ENCODE measurements around the gene MYL11. TPM values are rescaled to one million over a fixed set of nuclear protein-coding genes. Genes with fewer than 3 reads are reported as not detected.

Gene MYL11
- total RNA-seq, 5 donors from 2014 or later (not counting 1 experiment from before 2014, with no cell fraction given), result 0.91 to 1.3 (median 1.1) TPM; not detected in 2

DNA sequence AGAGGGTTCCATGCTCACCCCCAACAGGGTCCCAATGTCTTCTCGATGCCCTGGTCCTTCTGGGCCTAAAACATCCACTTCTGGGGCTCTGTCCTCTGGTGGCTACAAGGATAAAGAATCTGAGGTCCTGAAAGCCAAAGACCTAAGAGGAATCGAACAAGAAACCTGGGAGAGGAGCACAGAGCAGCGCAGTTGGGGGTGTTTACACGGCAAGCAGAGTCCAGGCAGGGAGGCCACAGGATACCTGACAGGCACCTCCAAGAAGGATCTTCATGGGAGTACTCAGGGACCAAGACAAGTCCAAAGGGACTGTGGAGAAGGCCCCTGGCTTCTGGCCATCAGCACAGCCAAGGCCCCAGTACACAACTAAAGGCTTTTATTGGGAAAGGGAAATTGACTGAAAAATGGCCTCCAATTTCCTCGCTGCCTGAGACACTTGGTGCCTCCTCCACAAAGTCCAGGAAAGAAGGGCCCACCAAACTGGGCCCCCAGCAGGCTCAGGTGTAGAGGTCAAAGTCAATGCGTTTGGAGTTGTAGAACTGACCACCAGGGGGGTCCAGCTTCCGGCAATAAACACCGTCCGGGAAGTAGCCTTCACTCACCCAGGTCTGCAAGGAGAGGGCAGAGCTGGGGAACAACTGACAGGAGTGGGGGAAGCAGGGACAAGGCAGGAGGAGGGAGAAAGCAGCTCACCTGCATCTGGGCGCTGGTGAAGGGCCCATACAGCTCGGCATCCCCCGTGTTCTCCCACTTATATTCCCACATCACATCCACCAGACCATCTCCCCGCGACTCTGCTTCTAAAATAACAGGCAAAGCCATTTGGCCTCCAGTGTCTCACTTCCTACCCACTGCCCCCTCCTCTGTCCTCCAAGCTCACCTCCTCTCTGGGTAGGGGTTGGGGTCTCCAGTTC, 21.9 kb upstream of the MYL11 start:
- 100% methylated on average over 5 of the region's 14 CpGs for WGBS (ENCODE audit: insufficient coverage)
- no peaks in the 10 kb centered on the region for H3K27me3 Mint-ChIP-seq
- peaks cover 11% of the 10 kb centered on the region for H3K36me3 Mint-ChIP-seq
- ChIA-PET POLR2A (no interaction called here), CTCF (no interaction called here)
- Histone ChIP-seq H3K27ac (ENCODE audit: low read length) (no peak overlapping the region), H3K27me3 (replicated peaks in 1 of 2; ENCODE audit: control insufficient read depth in 2 of 2, extremely low read depth in 1 of 2, insufficient read depth in 2 of 2, low read length in 1 of 2) (no peaks in the 10 kb centered on the region), H3K9me3 (no peaks in the 10 kb centered on the region), H3K4me3 (ENCODE audit: control insufficient read depth in 1 of 2, extremely low read depth in 1 of 2, low read length in 1 of 2) (no peak overlapping the region), H3K4me1 (ENCODE audit: control insufficient read depth in 1 of 2, extremely low read depth in 1 of 2, insufficient read depth in 2 of 2, low read length in 2 of 2) (peaks cover 2 to 66% of the 10 kb centered on the region in 2 experiments), H3K36me3 (ENCODE audit: control insufficient read depth in 2 of 2, extremely low read depth in 1 of 2, insufficient read depth in 1 of 2, low read length in 1 of 2) (peaks cover 18 to 38% of the 10 kb centered on the region in 2 donors)
- ATAC-seq (replicated peaks in 1 of 4) (no peak), DNase-seq (no peak)
- H3K4me1 Mint-ChIP-seq, result peaks cover 30 to 52% (median 34%) of the 10 kb centered on the region in 3 donors
- peak overlapping the region in 1 of 2 donors; percentile 34 for H3K27ac Mint-ChIP-seq
- no peaks in the 10 kb centered on the region for H3K9me3 Mint-ChIP-seq
- peak overlapping the region; percentile 38 to 61 (median 49) for H3K4me3 Mint-ChIP-seq

GRCh38 chr16:30353438-30354129, 21.0 kb upstream of the MYL11 start:
- Mint-ChIP-seq H3K27ac (peak overlapping the region in 1 of 2 donors; percentile 72), H3K27me3 (no peaks in the 10 kb centered on the region), H3K36me3 (peaks cover 11% of the 10 kb centered on the region), H3K4me3 (peak overlapping the region; percentile 92 to 94 (median 93)), H3K4me1 (peaks cover 30 to 52% (median 34%) of the 10 kb centered on the region in 3 donors), H3K9me3 (no peaks in the 10 kb centered on the region)
- no peak overlapping the region for H3K4me3 ChIP-seq (ENCODE audit: control insufficient read depth in 1 of 2, extremely low read depth in 1 of 2, low read length in 1 of 2)
- no peak overlapping the region for H3K27ac ChIP-seq (ENCODE audit: low read length)
- peaks cover 21 to 46% of the 10 kb centered on the region in 2 donors for H3K36me3 ChIP-seq (ENCODE audit: control insufficient read depth in 2 of 2, extremely low read depth in 1 of 2, insufficient read depth in 1 of 2, low read length in 1 of 2)
- no peak for ATAC-seq (replicated peaks in 1 of 4)
- no peaks in the 10 kb centered on the region for H3K27me3 ChIP-seq (replicated peaks in 1 of 2; ENCODE audit: control insufficient read depth in 2 of 2, extremely low read depth in 1 of 2, insufficient read depth in 2 of 2, low read length in 1 of 2)
- ChIA-PET POLR2A (interaction anchor here in 1 of 2 donors (0.5 to 0.6 kb wide), 2 partner anchors 27 to 595 kb away, joined by 3 read pairs; no protein-coding TSS in a partner anchor), CTCF (interaction anchor here in 1 of 2 donors (1.5 kb wide), 1 partner anchor 56 kb away, joined by 6 read pairs; no protein-coding TSS in a partner anchor)
- H3K9me3 ChIP-seq, result no peaks in the 10 kb centered on the region
- no peak for DNase-seq
- H3K4me1 ChIP-seq (ENCODE audit: control insufficient read depth in 1 of 2, extremely low read depth in 1 of 2, insufficient read depth in 2 of 2, low read length in 2 of 2), result peaks cover 2 to 64% of the 10 kb centered on the region in 2 experiments
- 97% methylated on average over 17 of the region's 23 CpGs for WGBS (ENCODE audit: insufficient coverage)

GRCh38 chr16:30354423-30355143, 20.0 kb upstream of the MYL11 start:
- Mint-ChIP-seq H3K27me3 (no peaks in the 10 kb centered on the region), H3K4me3 (peak overlapping the region; percentile 92 to 94 (median 93)), H3K9me3 (no peaks in the 10 kb centered on the region), H3K4me1 (peaks cover 30 to 48% (median 33%) of the 10 kb centered on the region in 3 donors), H3K36me3 (peaks cover 9% of the 10 kb centered on the region), H3K27ac (peak overlapping the region; percentile 96 to 97)
- WGBS (ENCODE audit: insufficient coverage), result under 1% methylated on average over 26 of the region's 36 CpGs
- no peak for DNase-seq
- Histone ChIP-seq H3K27ac (ENCODE audit: low read length) (peak overlapping the region; percentile 83), H3K4me3 (ENCODE audit: control insufficient read depth in 1 of 2, extremely low read depth in 1 of 2, low read length in 1 of 2) (peak overlapping the region; percentile 81), H3K9me3 (no peaks in the 10 kb centered on the region), H3K36me3 (ENCODE audit: control insufficient read depth in 2 of 2, extremely low read depth in 1 of 2, insufficient read depth in 1 of 2, low read length in 1 of 2) (peaks cover 31 to 55% of the 10 kb centered on the region in 2 donors), H3K4me1 (ENCODE audit: control insufficient read depth in 1 of 2, extremely low read depth in 1 of 2, insufficient read depth in 2 of 2, low read length in 2 of 2) (peaks cover 2 to 60% of the 10 kb centered on the region in 2 experiments), H3K27me3 (replicated peaks in 1 of 2; ENCODE audit: control insufficient read depth in 2 of 2, extremely low read depth in 1 of 2, insufficient read depth in 2 of 2, low read length in 1 of 2) (no peaks in the 10 kb centered on the region)
- ATAC-seq (replicated peaks in 1 of 4), result peak; percentile 26 to 47 (median 39)
- CTCF ChIA-PET, result interaction anchor here in 1 of 2 donors (0.8 to 2.7 kb wide), 3 partner anchors 15 to 55 kb away, joined by 3 to 9 read pairs (median 6); partner anchors contain the start of gene TBC1D10B
- POLR2A ChIA-PET, result interaction anchor here in 1 of 2 donors (0.5 to 0.6 kb wide), 2 partner anchors 26 to 594 kb away, joined by 3 read pairs; no protein-coding TSS in a partner anchor

- peaks cover 8% of the 10 kb centered on the region for H3K36me3 Mint-ChIP-seq
- peak within 1 kb of the TSS; percentile 92 to 94 (median 93) for H3K4me3 Mint-ChIP-seq
- Histone ChIP-seq H3K4me3 (ENCODE audit: control insufficient read depth in 1 of 2, extremely low read depth in 1 of 2, low read length in 1 of 2) (peak within 1 kb of the TSS; percentile 81), H3K36me3 (ENCODE audit: control insufficient read depth in 2 of 2, extremely low read depth in 1 of 2, insufficient read depth in 1 of 2, low read length in 1 of 2) (peaks cover 30 to 62% of the 10 kb centered on the region in 2 donors), H3K4me1 (ENCODE audit: control insufficient read depth in 1 of 2, extremely low read depth in 1 of 2, insufficient read depth in 2 of 2, low read length in 2 of 2) (peaks cover 2 to 52% of the 10 kb centered on the region in 2 experiments), H3K27ac (ENCODE audit: low read length) (peak within 1 kb of the TSS; percentile 83), H3K27me3 (replicated peaks in 1 of 2; ENCODE audit: control insufficient read depth in 2 of 2, extremely low read depth in 1 of 2, insufficient read depth in 2 of 2, low read length in 1 of 2) (no peaks in the 10 kb centered on the region), H3K9me3 (no peaks in the 10 kb centered on the region)
- POLR2A ChIA-PET, result interaction anchor here in 1 of 2 donors (0.5 kb wide), 1 partner anchor 1532 kb away, joined by 7 read pairs; the partner anchor contains the start of gene ATXN2L
- CTCF ChIA-PET, result interaction anchor here in 1 of 2 donors (0.8 to 2.7 kb wide), 3 partner anchors 14 to 54 kb away, joined by 3 to 9 read pairs (median 6); partner anchors contain the start of gene TBC1D10B
- ATAC-seq (replicated peaks in 1 of 4), result peak; percentile 83 to 96 (median 93)
- DNase-seq, result peak; percentile 69 to 95 (median 85)
- no peaks in the 10 kb centered on the region for H3K27me3 Mint-ChIP-seq
- WGBS (ENCODE audit: insufficient coverage), result 0% methylated on average over 24 of the region's 45 CpGs
- no peaks in the 10 kb centered on the region for H3K9me3 Mint-ChIP-seq
- peak within 1 kb of the TSS; percentile 96 to 97 for H3K27ac Mint-ChIP-seq
- peaks cover 30 to 42% (median 30%) of the 10 kb centered on the region in 3 donors for H3K4me1 Mint-ChIP-seq
Measured at GRCh38 chr16:30355144-30355953, 19.3 kb upstream of the MYL11 start, which contains the start of gene CD2BP2. Gene CD2BP2 (minus strand): TSS chr16:30355308. CDS start chr16:30354681, 627 bp downstream.

DNA sequence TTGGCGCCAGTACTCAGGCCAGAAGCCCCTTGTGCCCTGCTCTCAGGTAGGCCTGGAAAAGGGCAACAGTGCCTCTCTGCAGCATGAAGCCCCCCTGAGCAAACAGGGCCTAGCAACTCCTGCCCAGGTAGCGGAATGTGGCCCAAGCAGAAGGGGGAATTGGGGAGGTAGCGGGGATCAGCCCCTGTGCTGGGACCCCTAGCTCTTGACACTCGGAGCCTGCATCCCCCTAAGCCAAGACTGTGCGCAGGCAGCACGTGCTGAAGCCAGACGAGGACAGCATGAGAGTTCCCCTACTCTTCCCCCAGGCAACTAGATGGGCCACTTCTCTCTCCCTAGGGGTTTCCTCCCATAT, 18.7 kb upstream of the MYL11 start:
- Mint-ChIP-seq H3K4me1 (peaks cover 30 to 37% (median 30%) of the 10 kb centered on the region in 3 donors), H3K27me3 (no peaks in the 10 kb centered on the region), H3K36me3 (peaks cover 9% of the 10 kb centered on the region), H3K9me3 (no peaks in the 10 kb centered on the region), H3K27ac (peak overlapping the region; percentile 96 to 97), H3K4me3 (peak overlapping the region; percentile 92 to 94 (median 93))
- ChIA-PET POLR2A (interaction anchor here in 1 of 2 donors (0.5 kb wide), 1 partner anchor 1533 kb away, joined by 7 read pairs; the partner anchor contains the start of gene ATXN2L), CTCF (interaction anchor here in 1 of 2 donors (2.7 kb wide), 1 partner anchor 15 kb away, joined by 9 read pairs; the partner anchor contains the start of gene TBC1D10B)
- H3K27ac ChIP-seq (ENCODE audit: low read length), result peak overlapping the region; percentile 83
- H3K4me3 ChIP-seq (ENCODE audit: control insufficient read depth in 1 of 2, extremely low read depth in 1 of 2, low read length in 1 of 2), result peak overlapping the region; percentile 81
- H3K27me3 ChIP-seq (replicated peaks in 1 of 2; ENCODE audit: control insufficient read depth in 2 of 2, extremely low read depth in 1 of 2, insufficient read depth in 2 of 2, low read length in 1 of 2), result no peaks in the 10 kb centered on the region
- peaks cover 2 to 48% of the 10 kb centered on the region in 2 experiments for H3K4me1 ChIP-seq (ENCODE audit: control insufficient read depth in 1 of 2, extremely low read depth in 1 of 2, insufficient read depth in 2 of 2, low read length in 2 of 2)
- WGBS (ENCODE audit: insufficient coverage), result 75% methylated on average over 6 of the region's 7 CpGs
- ATAC-seq (replicated peaks in 1 of 4) (no peak), DNase-seq (no peak)
- H3K9me3 ChIP-seq, result no peaks in the 10 kb centered on the region
- H3K36me3 ChIP-seq (ENCODE audit: control insufficient read depth in 2 of 2, extremely low read depth in 1 of 2, insufficient read depth in 1 of 2, low read length in 1 of 2), result peaks cover 26 to 62% of the 10 kb centered on the region in 2 donors

Measured in T-cell (primary cell).